DMS153 treated with DMSO at 0.1 percent for 48 hours (cell line): ENCODE results near the gene PPARA.
"Not testable (repeated sequence)": the region's sequence is repeated elsewhere in the genome, so short reads cannot be mapped to it uniquely, and the experiment has no call there.

Source experiments
- DNase-seq: peaks from one replicate; lab custom pipeline; 2025; ENCODE audit not compliant: unreplicated experiment; lab: John Stamatoyannopoulos, UW

The PPARA gene

DNA sequence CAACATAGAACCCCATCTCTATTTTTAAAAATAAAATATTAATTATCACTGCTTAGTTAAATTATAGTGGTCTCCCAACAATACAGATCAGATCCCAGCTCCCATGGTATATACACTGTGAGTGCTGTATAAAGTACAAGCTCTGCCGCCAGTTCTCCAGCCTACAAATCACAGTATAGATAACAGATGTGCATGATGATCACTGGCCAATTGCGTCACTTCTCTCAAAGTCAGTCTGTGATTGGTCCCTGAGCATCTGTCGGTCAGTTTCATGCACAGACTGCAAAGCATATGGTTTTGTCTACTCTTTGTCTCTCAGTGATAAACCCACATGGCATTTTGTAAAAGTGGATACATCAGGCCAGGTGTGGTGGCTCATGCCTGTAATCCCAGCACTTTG, 15.7 kb downstream of the PPARA start:
- DNase-seq, result no peak

DNA sequence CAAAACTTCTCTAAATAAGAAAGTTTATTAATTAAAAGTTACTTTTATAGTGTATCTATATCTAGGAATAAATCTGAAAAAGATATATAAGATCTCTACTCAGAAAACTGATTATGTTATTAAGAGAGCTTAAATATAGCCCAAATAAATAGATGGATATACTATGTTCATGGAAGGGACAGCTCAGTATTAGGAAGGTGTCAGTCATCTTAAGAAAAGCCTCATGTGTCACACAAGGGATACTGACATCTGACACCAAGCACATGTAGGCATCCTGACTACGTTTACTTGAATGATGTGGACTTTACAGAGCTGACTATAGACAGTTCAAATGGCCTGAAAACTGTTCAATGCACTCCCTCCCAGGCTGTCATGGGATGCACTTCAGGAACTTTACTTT, 19.3 kb downstream of the PPARA start:
- no peak for DNase-seq

DNA sequence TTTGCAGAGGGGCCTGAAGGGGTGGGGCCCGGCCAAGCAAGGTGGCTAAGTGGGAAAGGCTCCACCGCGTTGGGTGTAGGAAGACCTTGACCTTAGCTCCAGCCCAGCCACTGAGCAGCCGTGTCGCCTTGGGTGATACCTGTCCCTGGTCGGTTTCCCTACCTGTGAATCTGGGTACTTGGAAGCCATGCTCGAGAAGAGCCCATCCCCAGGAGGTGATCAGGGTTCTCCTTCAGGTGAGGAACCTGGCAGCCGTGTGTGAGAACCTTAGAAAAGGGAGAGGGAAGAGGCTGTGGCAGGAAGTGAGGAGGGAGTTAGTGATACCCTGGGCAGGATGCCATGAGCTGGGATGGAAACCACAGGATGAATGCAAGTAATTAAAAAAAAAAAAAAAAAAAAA, 21.6 kb downstream of the PPARA start:
- peak; percentile 39 for DNase-seq

DNA sequence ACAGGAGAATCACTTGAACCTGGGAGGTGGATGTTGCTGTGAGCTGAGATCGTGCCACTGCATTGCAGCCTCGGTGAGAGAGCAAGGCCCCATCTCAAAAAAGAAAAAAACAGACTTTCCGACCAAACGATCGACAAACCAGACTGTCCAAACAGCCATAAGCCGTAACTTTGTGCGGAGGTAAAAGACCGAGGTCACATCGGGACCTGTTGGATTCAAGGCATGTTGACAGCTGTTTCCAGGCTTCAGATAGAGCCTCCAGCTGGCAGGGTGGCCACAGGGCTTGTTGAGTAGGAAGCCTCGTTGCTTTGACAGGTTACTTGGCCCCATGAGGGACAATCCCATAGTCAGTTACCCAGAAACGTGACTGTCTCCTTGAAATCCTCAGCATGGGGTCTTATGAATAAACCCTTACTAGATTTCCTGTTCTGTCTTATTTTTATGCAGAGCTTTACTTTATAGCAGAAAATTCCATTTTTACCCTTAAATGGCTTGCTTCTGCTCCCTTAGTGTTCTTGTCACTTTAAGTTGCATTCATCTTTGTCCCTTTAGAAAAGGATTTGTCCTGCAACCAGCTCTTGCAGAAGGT, 22.3 kb downstream of the PPARA start:
- no peak for DNase-seq

DNA sequence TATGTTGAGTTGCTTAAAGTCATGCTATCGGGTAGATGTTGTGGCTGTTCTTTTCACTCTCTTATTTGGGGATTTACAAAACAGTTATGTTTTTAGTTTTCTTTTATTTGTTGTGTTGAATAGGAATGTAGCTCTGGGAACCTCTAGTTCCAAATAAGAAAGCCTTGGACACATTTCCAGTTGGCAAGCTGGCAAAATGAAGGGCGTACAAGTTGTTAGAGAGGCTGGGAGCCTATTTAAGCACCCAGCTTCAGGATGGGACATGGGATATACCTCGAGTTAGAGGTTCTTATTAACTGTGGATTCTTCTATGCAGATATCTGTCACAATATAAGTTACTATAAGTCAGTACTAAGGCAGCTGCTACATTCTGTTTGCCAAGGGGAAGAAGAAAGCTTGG, 22.8 kb downstream of the PPARA start:
- DNase-seq, result no peak

DNA sequence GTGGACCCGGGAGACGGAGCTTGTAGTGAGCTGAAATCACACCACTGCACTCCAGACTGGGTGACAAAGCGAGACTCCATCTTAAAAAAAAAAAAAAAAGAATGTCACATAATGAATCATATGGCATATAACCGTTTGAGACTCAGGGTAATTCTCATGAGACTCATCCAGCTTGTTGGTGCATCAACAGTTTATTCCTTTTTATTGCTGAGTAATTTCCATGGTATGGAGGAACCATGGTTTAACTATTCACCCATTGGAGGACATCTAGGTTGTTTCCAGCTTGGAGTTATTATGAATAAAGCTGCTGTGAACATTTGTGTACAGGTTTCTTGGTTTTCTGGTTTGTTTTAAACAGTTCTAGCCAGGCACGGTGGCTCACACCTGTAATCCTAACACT, 25.3 kb downstream of the PPARA start:
- DNase-seq, result no peak

DNA sequence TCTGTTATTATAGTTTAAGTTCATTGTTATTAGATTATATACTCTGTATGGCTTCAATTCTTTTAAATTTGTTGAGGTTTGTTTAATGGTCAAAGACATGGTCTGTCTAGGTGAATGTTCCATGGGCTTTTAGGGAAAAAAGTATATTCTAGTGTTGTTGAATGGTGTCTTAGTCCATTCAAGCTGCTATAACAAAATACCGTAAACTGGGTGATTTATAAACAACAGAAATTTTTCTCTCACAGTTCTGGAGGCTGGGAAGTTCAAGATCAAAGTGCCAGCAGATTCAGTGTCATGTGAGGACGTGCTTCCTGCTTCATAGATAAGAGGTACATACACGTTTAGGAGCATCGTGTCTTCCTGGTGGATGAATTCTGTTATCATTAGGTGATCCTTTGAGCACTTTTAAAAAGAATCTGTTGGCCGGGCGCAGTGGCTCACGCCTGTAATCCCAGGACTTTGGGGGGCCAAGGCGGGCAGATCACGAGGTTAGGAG, 26.2 kb downstream of the PPARA start:
- no peak for DNase-seq

DNA sequence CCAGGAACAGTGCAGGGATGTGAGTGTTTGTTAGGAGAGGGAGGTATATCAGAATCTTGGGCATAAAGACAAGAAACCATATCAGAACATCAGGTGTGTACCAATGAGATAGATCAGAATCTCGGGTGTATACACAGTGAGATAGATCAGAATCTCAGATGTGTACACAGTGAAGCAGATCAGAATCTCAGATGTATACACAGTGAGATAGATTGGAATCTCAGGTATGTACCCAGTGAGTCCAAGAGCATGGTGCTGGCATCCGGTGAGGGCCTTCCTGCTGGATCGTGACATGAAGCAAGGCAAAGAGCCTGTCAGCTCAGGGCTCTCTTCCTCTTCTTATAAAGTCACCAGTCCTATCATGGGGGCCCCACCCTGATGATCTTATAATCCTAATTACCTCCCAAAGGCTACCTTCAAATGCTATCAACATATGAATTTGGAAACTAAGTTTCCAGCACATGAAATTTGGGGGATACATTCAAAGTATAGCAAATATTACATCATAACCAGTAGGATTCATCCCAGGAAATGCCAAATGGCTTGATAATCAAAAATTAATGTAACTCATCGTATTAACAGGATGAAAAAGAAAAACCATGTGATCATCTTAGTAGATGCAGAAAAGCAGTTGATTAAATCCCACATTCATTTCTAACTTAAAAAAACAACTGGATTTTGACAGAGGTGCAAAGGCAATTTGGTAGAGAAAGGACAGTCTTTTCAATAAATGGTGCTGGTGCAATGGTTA, 28.6 kb downstream of the PPARA start:
- no peak for DNase-seq

DNA sequence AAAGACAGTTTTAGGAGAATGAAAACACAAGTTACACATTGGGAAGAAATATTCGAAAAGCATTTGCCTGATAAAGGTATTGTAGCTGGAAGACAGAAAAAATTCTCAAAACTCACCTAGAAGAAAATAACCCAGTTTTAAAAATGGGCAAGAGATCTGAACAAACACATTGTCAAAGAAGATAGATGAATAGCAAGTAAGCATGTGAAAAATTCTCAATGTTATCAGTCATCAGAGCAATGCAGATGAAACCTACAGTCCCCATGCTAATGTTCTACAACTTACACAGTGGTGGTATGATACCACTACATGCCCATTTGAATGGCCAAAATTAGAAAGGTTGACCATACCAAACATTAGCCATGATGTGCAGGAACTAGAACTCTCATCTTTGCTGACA, 29.4 kb downstream of the PPARA start:
- no peak for DNase-seq

DNA sequence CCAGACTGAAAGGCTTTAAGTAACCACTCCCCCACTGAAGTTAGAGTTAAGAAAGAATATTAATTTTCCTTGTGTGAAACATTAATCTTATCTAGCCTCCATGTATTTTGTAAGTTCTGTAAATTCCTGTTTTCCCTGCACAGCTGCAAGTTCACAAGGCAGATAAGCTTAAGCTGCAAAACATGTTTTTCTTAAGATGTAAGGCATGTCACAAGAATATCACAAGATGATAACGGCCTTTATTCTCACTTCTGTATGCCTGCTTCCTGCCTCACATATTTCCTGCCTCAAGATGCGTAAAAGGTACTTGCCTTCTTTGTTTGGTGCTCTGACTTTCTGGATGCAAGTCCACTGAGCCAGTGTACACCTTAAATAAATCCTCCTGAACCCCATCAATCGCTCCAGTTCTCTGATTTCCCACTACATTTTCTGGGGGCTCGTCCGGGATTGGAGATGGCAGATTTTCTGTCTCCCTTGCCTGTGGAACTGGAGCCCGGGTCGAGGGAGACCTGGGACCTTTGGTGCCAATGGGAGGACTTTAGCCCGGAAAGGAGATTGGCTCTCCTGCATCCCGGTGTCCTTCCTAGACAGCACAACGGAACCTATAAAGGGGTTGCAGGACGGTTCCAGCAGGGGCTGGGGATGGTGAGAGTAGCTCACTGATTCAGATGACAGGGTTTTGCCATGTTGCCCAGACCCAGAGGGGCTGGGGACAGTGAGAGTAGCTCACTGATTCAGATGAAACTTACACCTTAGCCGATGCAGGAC, 30.2 kb downstream of the PPARA start:
- DNase-seq, result no peak

DNA sequence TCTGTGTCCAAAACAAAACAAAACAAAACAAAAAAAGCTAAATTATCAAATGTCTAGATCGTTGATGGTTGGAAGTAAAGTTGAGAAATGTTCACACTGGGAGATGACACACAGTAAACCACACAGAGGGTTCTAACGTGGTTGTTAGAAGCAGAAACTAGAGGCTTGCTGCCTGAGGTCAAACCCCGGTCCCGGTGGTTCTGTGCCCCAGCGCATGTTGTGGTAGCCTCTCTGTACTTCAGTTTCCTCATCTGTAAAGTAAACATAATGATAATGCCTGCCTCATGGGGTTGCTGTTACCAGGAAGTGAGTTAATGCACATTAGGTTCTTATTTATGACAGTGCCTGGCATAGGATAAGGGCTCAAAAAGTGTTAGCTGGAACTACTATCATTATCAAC, 33.4 kb downstream of the PPARA start:
- DNase-seq, result no peak

DNA sequence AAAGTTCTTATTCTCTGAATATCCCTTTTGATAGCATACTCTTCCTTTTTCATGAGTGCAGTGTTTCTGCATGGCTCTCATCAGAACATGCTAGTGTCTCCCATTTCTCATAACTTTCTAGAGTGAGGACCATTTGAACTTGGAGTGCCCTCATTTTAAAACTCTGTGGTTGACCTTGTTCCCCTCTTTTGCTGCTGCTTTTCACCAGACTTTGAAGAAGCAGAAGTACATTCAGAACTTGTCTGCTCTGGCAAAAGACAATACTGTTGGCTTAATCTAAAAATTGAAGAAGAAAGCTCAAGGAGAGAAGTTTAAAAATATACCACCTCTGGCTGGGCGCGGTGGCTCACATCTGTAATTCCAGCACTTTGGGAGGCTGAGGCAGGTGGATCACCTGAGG, 35.0 kb downstream of the PPARA start:
- no peak for DNase-seq

DNA sequence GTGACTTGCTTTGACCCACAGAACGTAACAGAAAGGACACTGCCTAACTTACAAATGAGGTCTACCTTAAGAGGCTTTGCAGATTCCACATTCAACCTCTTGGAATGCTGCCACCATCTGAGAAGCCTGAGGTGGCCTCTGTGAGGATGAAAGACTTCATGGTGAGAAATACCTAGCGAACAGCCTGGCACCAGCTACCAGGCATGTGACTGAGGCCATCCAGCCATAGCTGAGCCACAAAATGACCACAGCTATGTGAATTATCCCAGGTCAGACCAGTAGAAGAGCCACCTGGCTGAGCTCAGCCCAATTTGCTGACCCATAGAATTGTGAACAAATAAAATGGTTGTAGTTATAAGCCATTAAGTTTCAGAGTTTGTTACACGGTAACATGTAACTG, 37.5 kb downstream of the PPARA start:
- no peak for DNase-seq

DNA sequence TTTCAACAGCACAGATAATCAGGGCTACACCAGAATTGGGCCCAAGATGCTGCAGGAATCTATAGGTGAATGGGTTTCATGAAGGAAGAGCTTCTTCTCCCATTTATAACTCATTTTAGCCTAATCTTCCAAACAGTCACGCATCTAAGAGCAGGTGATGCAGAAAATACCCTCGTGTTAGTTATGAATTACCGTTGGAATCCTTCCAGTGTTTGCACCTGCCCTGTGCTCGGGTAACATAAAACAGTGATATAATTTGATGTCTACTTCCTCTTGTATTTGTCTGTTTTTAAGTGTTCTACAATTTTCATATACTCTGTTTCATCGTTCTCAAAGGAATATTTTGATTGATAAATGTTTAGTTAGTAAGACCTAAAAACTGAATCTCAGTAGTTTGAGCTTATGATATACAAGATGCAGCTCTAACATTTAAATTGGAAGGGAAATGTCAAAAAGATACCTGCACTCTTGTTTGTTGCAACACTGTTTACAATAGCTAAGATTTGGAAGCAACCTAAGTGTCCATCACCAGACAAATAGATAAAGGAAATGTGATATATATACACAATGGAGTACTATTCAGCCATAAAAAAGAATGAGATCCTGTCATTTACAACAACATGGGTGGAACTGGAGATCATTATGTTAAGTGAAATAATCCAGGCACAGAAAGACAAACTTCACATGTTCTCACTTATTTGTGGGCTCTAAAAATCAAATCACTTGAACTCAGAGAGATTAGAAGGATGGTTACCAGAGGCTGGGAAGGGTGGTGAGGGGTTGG, 42.1 kb downstream of the PPARA start:
- DNase-seq, result no peak

DNA sequence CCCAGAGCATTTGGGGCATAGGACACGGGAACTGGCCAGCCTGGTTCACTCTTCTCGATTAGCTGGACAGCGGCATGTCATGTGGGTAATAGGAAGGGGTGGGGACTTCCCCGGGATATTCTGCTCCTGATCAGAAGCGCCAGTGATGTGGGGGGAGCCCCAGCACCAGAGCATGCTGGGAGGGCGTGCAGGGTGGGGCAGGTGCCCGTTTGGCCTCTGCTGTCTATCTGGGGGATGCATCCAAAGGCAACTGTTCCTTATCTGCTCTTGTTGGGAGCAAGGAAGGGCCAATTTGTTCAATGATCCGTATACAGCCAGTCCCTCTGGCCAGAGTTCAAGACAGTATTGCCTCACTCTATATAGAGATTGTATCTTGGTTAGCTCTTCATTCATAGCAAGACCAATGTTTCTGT, 43.6 kb downstream of the PPARA start:
- no peak for DNase-seq

DNA sequence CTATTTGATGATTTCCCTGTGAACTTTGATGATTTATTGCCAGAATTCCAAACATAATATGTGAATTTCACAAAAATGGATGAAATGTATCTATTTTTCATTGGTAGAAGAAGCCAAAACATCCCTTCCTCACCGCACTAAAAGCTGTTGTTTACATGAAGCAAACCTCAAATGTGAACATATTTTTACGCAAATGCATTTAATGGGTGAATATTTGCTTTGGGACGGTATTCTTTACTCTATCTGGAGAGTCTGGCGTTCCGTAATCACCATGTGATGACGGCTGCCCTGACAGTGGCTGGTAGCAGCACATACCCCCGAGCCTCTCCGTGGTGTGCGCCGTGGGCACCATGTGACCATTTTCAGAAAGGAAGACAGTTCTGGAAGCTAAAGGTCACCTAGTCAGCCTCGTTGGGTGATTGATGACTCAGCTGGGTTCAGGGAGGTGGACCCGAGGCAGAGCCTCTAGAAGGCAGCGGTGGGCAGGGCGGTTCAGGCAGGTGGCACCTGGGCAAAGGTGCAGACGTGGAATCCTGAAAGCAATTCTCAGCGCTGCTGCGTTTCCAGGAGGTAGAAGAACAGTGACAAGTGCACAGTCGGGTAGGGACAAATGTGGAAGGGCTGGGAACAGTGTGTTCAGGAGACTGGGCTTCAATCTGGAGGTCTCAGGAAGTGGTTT, 45.3 kb downstream of the PPARA start:
- no peak for DNase-seq

DNA sequence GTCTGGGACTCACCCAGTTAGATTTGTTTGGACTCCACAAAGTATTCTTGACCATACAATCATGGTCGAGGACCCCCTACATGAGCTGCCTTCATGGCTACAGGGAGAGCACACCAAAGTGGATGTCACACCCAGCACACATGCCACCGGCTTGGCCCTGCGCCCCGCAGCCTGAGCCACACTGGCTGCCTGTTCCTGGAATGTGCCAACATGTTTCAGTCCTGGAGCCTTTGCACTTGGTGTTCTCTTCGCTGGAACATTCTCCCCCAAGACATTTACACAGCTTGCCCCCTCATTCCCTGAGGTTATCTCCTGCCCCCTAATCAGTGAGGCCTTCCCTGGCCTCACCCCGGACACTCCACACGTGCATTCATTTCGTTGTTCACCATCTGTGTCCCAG, 46.0 kb downstream of the PPARA start:
- DNase-seq, result no peak

DNA sequence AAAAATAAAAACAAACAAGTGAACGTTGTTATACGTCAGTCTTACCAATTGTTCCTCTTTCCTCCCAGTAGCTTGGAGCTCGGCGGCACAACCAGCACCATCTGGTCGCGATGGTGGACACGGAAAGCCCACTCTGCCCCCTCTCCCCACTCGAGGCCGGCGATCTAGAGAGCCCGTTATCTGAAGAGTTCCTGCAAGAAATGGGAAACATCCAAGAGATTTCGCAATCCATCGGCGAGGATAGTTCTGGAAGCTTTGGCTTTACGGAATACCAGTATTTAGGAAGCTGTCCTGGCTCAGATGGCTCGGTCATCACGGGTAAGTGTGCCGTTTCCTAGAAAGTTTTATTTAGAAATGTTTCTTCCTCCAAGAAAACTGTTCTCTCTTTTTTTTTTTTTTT, 47.9 kb downstream of the PPARA start:
- no peak for DNase-seq

DNA sequence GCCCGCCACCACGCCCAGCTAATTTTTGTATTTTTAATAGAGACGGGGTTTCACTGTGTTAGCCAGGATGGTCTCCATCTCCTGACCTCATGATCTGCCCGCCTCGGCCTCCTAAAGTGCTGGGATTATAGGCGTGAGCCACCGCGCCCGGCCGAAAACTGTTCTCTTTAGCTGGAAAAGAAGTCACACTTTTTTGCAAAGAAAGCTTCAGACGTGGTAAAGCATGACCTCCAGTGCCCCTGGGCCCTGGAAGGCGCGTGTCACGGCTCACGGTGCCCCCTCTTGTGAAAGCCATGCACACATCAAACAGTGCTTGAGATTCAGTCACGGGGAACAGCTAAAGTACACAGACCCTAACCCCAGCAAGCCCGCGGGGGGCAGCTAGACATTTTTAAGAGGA, 48.5 kb downstream of the PPARA start:
- not testable (repeated sequence) for DNase-seq

DNA sequence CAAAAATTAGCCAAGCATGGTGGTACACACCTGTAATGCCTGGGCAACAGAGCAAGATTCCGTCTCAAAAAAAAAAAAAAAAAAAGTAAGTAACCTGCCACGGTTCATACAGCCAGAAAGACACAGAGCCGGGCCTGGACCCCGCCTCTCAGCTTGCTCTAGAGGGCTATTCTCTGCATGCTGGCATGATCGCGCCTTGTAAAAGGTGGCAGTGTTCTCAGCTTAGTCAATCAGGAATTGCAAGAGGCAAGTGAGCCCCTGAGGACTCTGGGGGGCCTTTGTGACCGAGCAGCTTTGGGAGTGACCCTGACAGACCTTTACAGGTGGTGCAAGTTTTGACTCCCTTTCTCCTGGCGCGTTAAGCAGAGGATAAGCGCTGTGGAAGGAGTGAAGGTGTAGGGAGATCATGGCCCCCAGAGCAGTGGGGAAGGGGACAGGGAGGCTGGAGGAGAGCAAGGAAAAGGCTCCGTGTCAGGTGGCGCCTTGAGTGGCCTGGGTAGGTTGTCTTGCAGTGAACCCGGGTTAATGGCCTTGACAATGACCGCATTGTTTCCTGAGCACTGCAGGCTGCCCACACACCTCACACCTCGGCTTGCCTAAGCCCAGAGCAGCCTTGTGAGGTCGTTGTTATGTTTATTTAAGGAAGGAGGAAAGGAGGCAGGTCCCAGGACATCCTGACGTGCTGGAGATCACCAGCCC, 50.9 kb downstream of the PPARA start:
- DNase-seq, result no peak
